T-helper 1 cell (primary cell): ENCODE measurements around the gene HES5.
"Not testable (repeated sequence)": the region's sequence is repeated elsewhere in the genome, so short reads cannot be mapped to it uniquely, and the experiment has no call there.

Source experiments
- DNase-seq, 5 donors: peaks; one replicate each; pipeline ENCODE4 v3.0.0-alpha.2; 2012 to 2020

The HES5 gene

DNA sequence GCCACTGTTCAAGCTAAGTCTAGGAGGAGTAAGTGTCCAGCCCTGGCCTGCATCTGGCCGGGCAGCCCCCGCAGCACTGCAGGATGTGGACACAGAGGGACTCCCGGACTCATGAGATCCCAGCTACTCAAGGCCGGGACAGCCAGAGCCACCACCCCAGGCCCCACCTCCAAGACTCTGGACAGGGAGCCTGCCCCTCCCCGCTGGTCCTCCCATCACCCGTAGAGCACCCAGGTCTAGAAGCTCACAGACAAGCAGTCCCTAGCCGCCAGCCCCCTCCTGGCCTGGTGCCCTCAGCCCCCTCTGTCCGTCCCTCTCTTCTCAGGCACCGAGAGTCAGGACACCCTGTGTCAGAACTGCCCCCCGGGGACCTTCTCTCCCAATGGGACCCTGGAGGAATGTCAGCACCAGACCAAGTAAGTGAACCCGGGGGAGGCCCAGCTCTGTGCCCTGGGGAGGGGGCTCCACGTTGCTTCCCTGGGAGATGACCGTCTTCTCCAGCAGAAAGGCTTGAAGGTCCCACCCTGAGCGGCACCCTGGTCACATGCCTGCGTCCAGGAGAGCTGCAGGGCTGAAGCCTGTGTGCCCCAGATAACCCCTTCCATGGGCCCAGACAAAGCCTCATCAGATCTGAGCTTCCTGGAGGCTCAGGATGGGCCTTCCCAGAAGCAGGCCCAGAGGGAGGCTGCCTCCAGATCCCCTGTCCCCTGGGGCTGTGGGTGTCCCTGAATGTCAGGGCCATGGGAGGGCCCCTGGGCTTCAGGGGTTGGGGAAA is 30.4 kb upstream of the HES5 start:
- DNase-seq = no peak

DNA sequence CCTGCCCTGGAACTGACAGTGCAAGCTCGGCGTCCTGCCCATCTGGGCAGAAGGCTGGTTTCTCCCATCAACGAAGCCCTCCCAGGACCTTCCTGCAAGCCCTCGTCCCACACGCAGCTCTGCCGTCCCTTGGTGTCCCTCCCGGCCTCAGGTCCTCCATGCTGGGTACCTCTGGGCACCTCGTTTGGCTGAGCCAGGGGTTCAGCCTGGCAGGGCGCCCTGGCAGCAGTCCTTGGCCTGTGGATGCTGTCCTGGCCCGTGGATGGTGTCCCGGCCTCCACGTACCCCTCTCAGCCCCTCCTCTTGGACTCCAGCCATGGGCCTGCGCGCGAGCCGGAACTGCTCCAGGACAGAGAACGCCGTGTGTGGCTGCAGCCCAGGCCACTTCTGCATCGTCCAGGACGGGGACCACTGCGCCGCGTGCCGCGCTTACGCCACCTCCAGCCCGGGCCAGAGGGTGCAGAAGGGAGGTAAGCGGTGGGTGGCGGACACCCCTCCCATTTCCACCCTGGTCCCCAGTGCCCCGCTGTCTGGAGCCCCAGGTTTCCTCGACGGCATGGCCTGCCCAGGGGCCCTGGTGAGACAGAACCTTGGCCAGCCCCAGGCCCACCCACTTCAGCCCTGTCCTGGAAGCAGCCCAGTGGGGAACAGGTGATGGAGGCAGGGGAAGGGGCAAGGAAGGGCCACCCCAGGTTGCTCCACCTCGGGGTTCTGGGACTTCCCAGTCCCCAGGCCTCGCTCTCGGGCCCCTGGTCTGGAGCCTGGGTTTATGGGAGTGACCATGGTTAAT is 29.6 kb upstream of the HES5 start:
- no peak for DNase-seq

DNA sequence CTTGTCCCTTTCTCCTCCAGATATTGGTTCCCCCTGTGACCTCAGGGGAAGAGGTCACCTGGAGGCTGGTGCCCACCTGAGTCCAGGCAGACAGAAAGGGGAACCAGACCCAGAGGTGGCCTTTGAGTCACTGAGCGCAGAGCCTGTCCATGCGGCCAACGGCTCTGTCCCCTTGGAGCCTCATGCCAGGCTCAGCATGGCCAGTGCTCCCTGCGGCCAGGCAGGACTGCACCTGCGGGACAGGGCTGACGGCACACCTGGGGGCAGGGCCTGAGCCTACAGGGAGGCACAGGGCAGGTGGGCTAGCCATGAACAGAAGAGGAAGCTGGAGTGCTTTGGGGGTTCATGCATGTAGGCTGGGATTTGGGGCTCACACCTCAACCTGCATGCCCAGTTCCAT is 28.8 kb upstream of the HES5 start:
- DNase-seq = no peak

GRCh38 chr1:2558420-2558819 is 28.4 kb upstream of the HES5 start:
- DNase-seq = no peak

DNA sequence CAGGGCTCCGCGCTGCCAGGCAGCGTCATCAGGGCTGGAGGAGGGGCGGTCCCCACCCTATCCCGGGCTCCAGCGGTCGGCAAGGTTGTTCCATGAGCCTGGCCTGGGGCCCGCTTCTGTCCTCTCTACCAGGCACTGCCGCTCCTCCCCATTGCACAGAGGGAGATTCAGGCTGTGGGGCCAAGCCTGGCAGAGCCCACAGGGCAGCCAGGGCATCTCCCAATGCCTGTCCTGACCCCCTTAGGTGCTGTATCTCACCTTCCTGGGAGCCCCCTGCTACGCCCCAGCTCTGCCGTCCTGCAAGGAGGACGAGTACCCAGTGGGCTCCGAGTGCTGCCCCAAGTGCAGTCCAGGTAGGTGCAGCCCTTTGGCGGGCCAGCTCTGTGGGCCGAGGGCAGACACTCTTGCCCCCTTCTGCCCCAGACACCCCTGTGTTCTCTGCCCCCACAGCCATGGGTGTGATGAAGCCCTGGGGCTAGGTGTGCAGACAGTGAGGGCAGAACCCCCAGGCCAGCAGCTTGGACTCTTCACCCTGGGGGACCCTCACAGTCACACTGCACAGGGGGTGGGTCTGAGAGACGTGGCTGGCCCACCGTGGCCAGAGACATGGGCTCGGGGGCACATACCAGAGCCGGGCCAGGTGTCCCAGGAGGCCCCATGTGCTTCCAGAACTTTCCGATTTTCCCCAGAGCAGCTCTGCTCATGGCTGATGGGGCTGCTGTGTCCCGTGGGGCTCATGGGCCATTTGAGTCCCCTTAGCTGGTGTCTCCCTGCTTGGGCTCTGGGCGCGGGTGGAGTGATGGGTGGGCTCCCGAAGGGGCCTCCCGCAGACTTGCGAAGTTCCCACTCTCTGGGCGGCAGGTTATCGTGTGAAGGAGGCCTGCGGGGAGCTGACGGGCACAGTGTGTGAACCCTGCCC is 27.7 kb upstream of the HES5 start:
- no peak for DNase-seq

- DNase-seq = peak in 1 of 5 donors; percentile 65
Observed at GRCh38 chr1:2556678-2557481, 26.8 kb upstream of the HES5 start.

GRCh38 chr1:2556277-2556677 is 26.2 kb upstream of the HES5 start, which contains the start of gene TNFRSF14:
Gene TNFRSF14, plus strand, starts transcription at chr1:2556371. Its CDS starts 294 bp downstream, at chr1:2556665.
- DNase-seq = peak; percentile 54 to 84 (median 64)

DNA sequence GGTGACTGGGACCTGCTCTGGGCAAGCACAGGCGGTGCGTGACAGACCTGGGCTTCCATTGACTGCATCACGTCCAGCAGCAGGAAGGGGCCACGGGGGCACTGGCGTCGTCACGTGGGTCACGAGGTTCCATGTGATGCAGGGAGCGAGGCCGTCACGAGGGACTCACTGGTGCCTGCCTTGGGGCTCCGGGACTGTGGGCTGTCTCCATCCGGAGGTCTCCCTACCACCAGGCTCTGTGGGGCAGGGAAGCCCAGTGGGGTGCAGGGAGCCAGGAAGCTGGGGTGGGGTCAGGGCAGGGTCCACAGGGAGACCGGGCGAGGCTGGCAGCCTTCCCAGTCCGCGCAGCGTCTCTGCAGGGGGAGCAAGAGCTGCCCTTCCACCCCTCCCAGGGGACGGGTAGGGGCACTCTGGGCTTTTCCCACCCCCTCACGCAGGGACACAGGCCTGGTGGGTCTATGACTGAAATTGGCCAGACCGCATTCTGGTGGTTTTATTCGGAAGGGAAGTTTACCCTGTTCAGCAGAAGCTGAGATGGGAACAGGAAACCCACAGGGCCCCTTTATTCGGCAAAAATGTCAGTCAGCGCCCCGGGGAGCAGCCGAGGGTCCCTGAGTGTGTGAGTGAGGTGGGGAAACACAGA is 25.7 kb upstream of the HES5 start:
- peak; percentile 61 to 85 (median 68) for DNase-seq

GRCh38 chr1:2554621-2555387 is 24.7 kb upstream of the HES5 start:
- peak in 4 of 5 donors; percentile 32 to 51 (median 36) for DNase-seq

DNA sequence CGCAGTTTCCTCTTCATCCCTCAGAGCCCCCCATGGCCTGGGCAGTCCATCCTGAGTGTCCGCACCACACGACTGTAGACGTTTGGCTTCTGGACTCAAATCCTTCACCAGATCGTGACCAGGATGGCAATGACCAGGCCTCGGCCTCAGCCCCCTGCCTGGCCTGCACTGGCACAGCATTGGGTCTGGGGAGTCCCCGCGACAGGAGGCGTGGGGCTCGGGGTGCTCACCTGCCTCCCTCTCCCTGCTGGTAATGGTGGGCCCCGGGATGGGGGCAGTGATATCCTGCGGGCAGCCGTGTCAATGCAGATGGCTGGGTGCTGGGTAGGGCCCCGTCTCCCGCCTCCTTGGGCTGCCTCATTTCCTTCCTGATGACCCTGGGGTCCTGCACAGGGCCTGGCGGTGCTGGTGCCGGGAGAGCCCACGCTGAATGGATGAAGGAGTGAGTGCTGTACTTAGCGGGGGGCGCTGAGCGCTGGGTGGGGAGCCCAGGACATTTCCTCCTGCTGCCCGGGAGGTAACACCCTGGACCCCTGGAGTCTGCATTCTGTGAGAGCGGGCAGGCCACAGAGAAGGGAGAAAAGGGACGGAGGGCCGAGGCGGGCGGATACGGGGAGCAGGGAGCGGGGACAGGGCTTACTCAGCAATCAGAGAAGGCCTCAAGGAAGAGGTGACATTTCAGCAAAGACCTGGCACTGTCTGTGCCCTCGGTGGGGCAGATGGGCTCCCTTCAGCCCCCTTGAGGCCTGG is 24.0 kb upstream of the HES5 start:
- DNase-seq = no peak

GRCh38 chr1:2553076-2553475 is 23.0 kb upstream of the HES5 start:
- DNase-seq = not testable (repeated sequence)

DNA sequence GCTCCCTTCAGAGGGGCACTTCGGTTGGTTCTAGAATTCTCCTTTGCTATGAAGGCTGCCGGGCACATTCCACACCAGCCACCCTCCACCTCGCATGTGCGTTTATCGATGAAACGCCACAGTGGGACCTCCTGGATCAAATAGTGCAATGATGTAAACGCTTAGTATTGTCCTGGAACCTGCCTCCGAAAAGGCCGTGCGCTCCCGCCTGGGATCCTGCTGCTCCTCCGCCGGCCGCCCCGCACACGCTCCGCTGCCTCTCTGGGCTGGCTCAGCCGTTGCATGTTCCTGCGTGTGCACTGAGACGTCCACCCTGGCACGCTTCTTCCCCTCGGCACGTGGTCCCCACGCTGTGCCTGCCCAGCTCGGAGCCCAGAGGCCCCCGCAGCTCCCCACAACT is 22.1 kb upstream of the HES5 start:
- DNase-seq = no peak

DNA sequence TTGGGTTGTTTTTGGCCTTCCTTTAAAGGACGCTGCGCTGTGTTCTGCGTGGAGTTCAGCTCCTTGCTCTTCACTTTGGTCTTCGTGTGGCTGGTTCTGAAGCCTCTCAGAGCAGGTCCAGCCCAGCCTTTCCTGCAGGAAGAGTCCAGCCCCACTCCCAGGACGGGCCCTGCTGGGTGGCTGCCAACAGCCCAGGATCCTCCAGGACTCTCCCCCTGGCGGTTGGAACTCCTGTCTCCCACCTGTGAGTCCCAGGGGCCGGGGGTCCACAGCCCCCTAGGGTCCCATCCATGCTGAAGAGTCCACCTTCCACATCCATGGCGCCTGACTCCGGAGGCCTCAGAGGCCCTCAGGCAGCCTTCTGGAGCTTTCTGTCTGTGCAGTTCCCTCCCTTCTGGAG is 21.5 kb upstream of the HES5 start:
- DNase-seq = not testable (repeated sequence)

DNA sequence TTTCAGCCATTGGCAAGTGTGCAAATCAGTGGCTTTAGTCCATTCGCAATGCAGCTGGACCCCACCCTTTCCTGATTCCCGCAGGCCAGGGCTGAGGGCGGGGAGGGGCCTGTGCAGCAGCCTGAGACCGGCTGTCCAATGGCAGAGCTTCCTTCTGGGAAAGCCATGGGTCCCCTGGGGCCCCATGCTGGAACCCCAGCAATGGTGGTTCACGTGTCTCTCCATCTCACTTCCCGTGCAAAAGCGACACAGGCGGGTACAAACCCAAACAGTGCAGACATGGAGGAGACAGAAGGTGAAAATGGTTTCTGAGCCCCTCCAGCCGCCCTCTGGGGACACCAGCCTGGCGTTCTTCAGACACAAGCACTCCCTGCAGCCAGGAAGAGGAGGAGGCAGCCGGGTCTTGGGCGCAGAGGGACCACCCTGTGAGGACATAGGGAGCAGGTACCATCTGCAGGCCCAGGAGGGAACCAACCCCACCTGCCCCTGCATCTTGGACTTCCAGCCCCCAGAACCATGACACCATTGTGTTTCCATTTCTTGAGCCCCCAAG is 20.3 kb upstream of the HES5 start:
- not testable (repeated sequence) for DNase-seq

DNA sequence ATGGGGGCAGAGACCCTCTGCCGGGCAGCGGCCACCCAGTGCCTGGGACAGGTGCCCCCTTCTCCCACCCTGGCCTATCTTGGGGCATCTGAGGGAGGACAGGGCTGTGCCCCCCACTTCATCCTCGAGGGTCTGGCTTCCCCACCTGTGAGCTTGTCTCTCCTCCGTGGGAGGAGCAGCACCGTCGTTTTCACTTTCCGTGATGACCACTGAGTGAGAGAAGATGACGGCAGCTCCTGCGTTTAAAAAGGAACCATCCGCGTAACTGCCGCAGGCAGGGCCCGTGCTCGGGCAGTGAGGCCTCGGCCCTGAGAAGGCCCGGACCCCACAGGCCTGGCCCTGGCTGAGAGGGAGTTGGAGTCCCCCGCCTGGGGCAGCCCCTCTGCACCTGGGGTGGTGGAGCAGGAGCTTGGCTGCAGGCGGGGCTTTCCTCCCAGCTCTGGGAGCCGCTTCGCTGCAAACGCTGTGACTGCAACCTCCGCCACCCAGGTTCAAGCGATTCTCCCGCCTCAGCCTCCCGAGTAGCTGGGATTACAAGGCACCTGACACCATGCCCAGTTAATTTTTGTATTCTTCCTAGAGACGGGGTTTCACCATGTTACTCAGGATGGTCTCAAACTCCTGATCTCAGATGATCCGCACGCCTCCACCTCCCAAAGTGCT is 19.4 kb upstream of the HES5 start:
- DNase-seq = not testable (repeated sequence)

- peak; percentile 62 to 88 (median 73) for DNase-seq
Observed at GRCh38 chr1:2548068-2548589, 18.1 kb upstream of the HES5 start.

DNA sequence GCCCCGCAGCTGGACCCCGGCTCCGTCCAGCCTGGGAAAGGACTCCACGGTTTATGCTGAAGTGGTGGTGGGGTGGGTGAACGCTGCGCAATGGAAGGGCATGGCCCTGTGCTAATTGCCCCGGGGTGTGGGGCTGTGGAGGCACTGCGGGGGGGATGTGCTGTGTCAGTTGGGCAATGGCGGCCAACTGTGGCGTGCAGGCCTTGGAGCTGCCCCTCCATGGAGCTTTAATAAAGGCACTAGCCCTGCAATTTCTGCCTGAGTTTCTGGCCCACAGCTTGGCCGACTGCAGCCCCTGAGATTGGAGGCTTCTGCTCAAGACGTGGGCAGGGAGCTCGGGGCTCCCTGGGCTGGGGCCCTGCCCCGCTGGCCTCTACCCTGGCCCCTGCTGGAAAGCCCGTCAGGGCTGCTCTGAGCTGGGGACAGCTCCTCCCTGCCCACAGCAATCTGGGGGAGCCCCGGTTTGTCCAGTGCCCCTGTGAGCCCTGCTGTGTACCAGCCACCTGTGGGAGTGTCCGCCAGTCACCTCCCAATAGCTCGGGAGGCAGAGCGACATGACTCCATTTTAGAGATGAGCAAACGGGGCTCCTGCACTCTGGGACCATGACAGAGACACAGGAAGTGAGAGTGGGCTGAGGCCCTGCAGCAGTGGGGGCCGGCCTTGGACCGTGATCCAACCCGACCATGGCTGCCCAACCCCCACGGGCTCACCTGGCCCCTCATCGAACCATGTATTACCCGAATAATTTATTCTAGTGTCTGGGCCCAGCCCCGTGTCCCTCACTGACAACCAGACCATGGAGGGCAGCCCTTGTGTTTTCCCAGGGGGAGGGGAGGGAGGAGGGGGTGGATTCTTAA is 17.4 kb upstream of the HES5 start:
- peak in 3 of 5 donors; percentile 32 to 70 (median 40) for DNase-seq
